ENCODE data around the gene ABCB9. TPM values are rescaled to one million over a fixed set of nuclear protein-coding genes. Genes with fewer than 3 reads are reported as not detected.

The ABCB9 gene
- total and polyA plus RNA-seq, 2 donors (not counting 1 experiment from before 2014, with no cell fraction given) = 2.1 to 3.7 TPM

- Histone ChIP-seq H3K27me3 (replicated peaks in 1 of 4; ENCODE audit: control extremely low read depth in 1 of 4, control insufficient read depth in 3 of 4, insufficient read depth in 4 of 4, low read length in 3 of 4) (no peaks in the 10 kb centered on the region), H3K36me3 (replicated peaks in 1 of 2; ENCODE audit: control extremely low read depth in 1 of 2, control insufficient read depth in 1 of 2, extremely low read depth in 1 of 2, insufficient read depth in 2 of 2, low read length in 1 of 2) (no peaks in the 10 kb centered on the region), H3K79me2 (ENCODE audit: control insufficient read depth, insufficient read depth, low read length) (no peaks in the 10 kb centered on the region), H3K27ac (ENCODE audit: low read length in 2 of 2) (no peak overlapping the region), H3K4me1 (ENCODE audit: control insufficient read depth in 2 of 2, insufficient read depth in 2 of 2, low read length in 2 of 2) (peaks cover 26 to 48% of the 10 kb centered on the region in 2 donors), H3K4me2 (replicated peaks; ENCODE audit: low read depth, low read length, poor library complexity, severe bottlenecking) (no peak overlapping the region), H3K9me3 (ENCODE audit: control extremely low read depth in 1 of 3, control insufficient read depth in 2 of 3, insufficient read depth in 1 of 3, low read length in 2 of 3) (no peaks in the 10 kb centered on the region), H4K20me1 (ENCODE audit: control insufficient read depth, insufficient read depth, low read length, poor library complexity, severe bottlenecking) (no peaks in the 10 kb centered on the region), H2AFZ (ENCODE audit: insufficient read depth, low read depth, low read length, poor library complexity, severe bottlenecking) (no peak overlapping the region), H3K9ac (ENCODE audit: low read length) (no peak overlapping the region), H3K4me3 (ENCODE audit: control extremely low read depth in 1 of 5, extremely low read depth in 1 of 5, insufficient read depth in 1 of 5, low read depth in 2 of 5, low read length in 4 of 5) (no peak overlapping the region)
- POLR2A ChIA-PET = no interaction called here
- Mint-ChIP-seq H3K27ac (no peak overlapping the region), H3K27me3 (no peaks in the 10 kb centered on the region), H3K9me3 (ENCODE audit: insufficient read depth) (no peaks in the 10 kb centered on the region), H3K4me3 (no peak overlapping the region), H3K4me1 (peaks cover 33% of the 10 kb centered on the region)
- CTCF ChIA-PET = interaction anchor here (0.6 to 1.0 kb wide), 2 partner anchors 25 to 30 kb away, joined by 3 read pairs; no protein-coding TSS in a partner anchor
- intact Hi-C loops (cut with micrococcal nuclease) = no loop called here
- 100% methylated on average over 8 of the region's 14 CpGs for WGBS (ENCODE audit: insufficient coverage)
- TF ChIP-seq EZH2 (IDR thresholded peaks at IDR 0.05; ENCODE audit: borderline replicate concordance, insufficient read depth, low read depth, low read length, poor library complexity, severe bottlenecking) = no peak
- no peak for TF ChIP-seq CTCF (IDR thresholded peaks at IDR 0.05)
- ATAC-seq (ENCODE audit: low read depth) = no peak
- DNase-seq = no peak
These were observed 37.1 kb downstream of the ABCB9 start for GRCh38 chr12:122929148-122929538.

GRCh38 chr12:122928404-122929147, 37.7 kb downstream of the ABCB9 start:
- Histone ChIP-seq H3K9me3 (ENCODE audit: control extremely low read depth in 1 of 3, control insufficient read depth in 2 of 3, insufficient read depth in 1 of 3, low read length in 2 of 3) (no peaks in the 10 kb centered on the region), H3K27ac (ENCODE audit: low read length in 2 of 2) (no peak overlapping the region), H2AFZ (ENCODE audit: insufficient read depth, low read depth, low read length, poor library complexity, severe bottlenecking) (no peak overlapping the region), H3K9ac (ENCODE audit: low read length) (no peak overlapping the region), H3K4me1 (ENCODE audit: control insufficient read depth in 2 of 2, insufficient read depth in 2 of 2, low read length in 2 of 2) (peaks cover 23 to 46% of the 10 kb centered on the region in 2 donors), H3K79me2 (ENCODE audit: control insufficient read depth, insufficient read depth, low read length) (no peaks in the 10 kb centered on the region), H3K36me3 (replicated peaks in 1 of 2; ENCODE audit: control extremely low read depth in 1 of 2, control insufficient read depth in 1 of 2, extremely low read depth in 1 of 2, insufficient read depth in 2 of 2, low read length in 1 of 2) (no peaks in the 10 kb centered on the region), H3K4me3 (ENCODE audit: control extremely low read depth in 1 of 5, extremely low read depth in 1 of 5, insufficient read depth in 1 of 5, low read depth in 2 of 5, low read length in 4 of 5) (no peak overlapping the region), H3K4me2 (replicated peaks; ENCODE audit: low read depth, low read length, poor library complexity, severe bottlenecking) (no peak overlapping the region), H3K27me3 (replicated peaks in 1 of 4; ENCODE audit: control extremely low read depth in 1 of 4, control insufficient read depth in 3 of 4, insufficient read depth in 4 of 4, low read length in 3 of 4) (no peaks in the 10 kb centered on the region), H4K20me1 (ENCODE audit: control insufficient read depth, insufficient read depth, low read length, poor library complexity, severe bottlenecking) (no peaks in the 10 kb centered on the region)
- peaks cover 30% of the 10 kb centered on the region for H3K4me1 Mint-ChIP-seq
- ChIA-PET CTCF (interaction anchor here (1.2 to 3.0 kb wide), 3 partner anchors 57 to 135 kb away, joined by 3 to 13 read pairs (median 6); no protein-coding TSS in a partner anchor), POLR2A (no interaction called here)
- intact Hi-C loops (cut with micrococcal nuclease) = no loop called here
- no peak for DNase-seq
- no peaks in the 10 kb centered on the region for H3K27me3 Mint-ChIP-seq
- ATAC-seq (ENCODE audit: low read depth) = no peak
- no peak overlapping the region for H3K4me3 Mint-ChIP-seq
- TF ChIP-seq EZH2 (IDR thresholded peaks at IDR 0.05; ENCODE audit: borderline replicate concordance, insufficient read depth, low read depth, low read length, poor library complexity, severe bottlenecking) (no peak), CTCF (IDR thresholded peaks at IDR 0.05) (no peak)
- H3K27ac Mint-ChIP-seq = peak overlapping the region; percentile 50
- H3K9me3 Mint-ChIP-seq (ENCODE audit: insufficient read depth) = no peaks in the 10 kb centered on the region
- 94% methylated on average over 9 of the region's 12 CpGs for WGBS (ENCODE audit: insufficient coverage)

Measured in B cell (primary cell).